Measurements from ENCODE around the gene ATP13A4.

ATP13A4 gene

DNA sequence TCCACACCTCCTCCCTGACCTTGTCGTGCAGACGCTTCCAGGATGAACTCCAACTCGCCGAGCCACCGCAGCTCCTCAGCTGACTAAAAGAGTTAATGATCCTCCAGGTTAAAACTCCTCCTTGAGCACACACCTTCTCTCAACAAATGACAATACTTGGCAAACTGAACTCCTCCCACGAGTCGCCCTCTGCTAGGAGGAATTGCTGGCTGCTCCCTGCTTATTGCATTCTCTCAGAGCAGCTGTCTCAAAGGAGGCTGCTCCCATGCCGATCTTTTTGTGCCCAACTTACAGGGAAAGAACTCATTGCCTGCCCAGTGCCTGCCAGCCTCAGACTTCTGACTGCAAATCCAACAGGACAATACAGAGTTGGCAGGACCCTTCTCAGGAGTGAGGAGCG is at the start of gene ATP13A4:
TSS of gene ATP13A4 (minus strand) at position 85 of the 400 bp plus-strand sequence. CDS start 96 bp downstream, outside the sequence.
- no peak for DNase-seq (ENCODE audit: low read depth)

GRCh38 chr3:193599393-193599792 is 44.7 kb upstream of the ATP13A4 start:
- DNase-seq (ENCODE audit: low read depth): no peak

- no peak for DNase-seq (ENCODE audit: low read depth)
These were observed 43.5 kb upstream of the ATP13A4 start for GRCh38 chr3:193598202-193598601.

GRCh38 chr3:193595939-193596487 is 41.3 kb upstream of the ATP13A4 start:
- no peak for DNase-seq (ENCODE audit: low read depth)

- no peak for DNase-seq (ENCODE audit: low read depth)
These were observed 40.4 kb upstream of the ATP13A4 start for GRCh38 chr3:193594946-193595689.

DNA sequence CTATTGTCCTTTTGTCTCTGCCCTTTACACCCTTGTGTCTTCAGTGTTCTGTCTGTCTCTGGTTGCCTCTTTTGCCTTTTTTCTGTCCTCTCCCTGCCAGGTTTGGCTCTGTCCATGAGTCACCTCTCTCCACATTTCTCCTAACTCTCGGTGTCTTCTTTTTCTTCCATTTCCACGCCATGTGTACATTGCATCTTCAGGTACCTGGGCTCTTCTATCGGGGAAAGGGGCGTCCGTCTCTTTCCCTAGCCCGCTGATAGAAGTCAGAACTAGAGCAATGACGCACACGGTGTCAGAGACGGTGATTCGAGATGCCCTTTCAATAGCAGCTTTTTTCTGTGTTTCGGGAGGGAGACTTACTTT is 39.0 kb upstream of the ATP13A4 start:
- no peak for DNase-seq (ENCODE audit: low read depth)

- DNase-seq (ENCODE audit: low read depth): peak; percentile 99
These were observed 38.4 kb upstream of the ATP13A4 start, which contains the start of gene OPA1 for GRCh38 chr3:193592841-193593667. Gene OPA1 (plus strand): TSS chr3:193593208. CDS start chr3:193593378, 170 bp downstream.

DNA sequence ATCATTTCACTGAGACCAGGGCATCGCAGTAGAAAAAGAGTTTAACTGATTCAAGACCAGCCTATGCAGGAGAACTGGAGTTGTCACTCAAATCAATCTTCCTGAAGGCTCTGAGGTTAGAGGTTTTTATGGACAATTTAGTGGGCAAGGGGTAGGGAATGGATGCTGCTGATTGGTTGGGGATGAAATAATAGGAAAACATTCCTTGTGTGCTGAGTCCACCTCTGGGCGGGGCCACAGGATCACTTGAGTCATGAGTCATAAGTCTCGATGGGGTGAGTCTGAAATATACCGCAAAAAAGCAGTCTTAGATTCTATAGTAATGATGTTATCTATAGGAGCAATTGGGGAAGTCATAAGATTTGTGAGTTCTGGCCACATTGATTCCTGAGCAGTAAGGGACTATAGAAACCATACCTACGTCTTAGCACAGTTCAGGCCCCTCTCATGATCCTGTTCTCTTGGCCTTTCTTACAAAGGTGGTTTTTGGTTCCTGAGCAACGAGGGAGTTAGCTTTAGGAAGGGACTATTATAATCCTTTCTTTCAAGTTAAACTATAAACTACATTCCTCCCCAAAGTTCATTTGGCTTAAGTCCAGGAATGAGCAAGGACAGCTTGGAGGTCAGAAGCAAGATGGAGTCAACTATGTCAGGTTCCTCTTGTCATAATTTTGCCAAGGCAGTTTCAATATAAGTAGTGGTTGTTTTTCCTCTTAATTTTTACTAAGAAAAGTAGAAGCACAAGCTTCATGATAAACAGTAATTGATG is 35.6 kb upstream of the ATP13A4 start:
- peak; percentile 17 for DNase-seq (ENCODE audit: low read depth)

- no peak for DNase-seq (ENCODE audit: low read depth)
These were observed 34.9 kb upstream of the ATP13A4 start for GRCh38 chr3:193589616-193590015.

DNA sequence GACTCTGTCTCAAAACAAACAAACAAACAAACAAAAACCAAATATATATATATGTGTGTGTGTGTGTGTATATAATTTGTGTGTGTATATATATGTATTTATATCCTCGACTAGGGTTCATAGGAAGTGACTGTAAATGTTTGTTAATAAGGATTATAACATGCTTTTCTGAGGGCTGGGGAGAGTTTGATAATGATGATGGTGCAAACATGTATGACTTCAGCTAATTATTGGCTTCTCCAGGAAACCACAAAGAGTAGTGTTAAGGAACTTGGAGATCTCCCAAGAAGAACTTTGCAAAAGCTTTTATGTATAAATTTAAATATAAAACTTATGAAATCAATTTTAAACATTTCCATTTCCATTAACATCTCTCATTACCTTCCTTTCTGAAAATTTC is 34.4 kb upstream of the ATP13A4 start:
- no peak for DNase-seq (ENCODE audit: low read depth)

- no peak for DNase-seq (ENCODE audit: low read depth)
These were observed 31.8 kb upstream of the ATP13A4 start for GRCh38 chr3:193586526-193586925.

DNA sequence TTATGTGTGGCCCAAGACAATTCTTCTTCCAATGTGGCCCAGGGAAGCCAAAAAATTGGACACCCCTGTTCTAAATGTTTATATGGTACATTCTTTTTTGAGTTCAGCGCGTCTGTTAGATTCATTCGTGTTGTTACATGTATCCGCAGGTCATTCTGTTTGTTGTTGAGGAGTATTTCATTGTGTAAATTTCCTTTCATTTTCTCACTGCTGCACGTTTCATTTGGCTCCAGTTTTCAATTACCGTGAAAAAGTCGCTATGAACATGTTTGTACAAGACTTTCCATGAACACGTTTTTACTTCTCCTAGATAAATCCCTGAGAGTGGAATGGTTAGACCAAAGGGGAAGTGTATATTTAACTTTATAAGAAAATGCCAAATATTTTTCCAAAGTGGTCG is 30.8 kb upstream of the ATP13A4 start:
- no peak for DNase-seq (ENCODE audit: low read depth)

GRCh38 chr3:193574488-193575070 is 19.9 kb upstream of the ATP13A4 start:
- no peak for DNase-seq (ENCODE audit: low read depth)

DNA sequence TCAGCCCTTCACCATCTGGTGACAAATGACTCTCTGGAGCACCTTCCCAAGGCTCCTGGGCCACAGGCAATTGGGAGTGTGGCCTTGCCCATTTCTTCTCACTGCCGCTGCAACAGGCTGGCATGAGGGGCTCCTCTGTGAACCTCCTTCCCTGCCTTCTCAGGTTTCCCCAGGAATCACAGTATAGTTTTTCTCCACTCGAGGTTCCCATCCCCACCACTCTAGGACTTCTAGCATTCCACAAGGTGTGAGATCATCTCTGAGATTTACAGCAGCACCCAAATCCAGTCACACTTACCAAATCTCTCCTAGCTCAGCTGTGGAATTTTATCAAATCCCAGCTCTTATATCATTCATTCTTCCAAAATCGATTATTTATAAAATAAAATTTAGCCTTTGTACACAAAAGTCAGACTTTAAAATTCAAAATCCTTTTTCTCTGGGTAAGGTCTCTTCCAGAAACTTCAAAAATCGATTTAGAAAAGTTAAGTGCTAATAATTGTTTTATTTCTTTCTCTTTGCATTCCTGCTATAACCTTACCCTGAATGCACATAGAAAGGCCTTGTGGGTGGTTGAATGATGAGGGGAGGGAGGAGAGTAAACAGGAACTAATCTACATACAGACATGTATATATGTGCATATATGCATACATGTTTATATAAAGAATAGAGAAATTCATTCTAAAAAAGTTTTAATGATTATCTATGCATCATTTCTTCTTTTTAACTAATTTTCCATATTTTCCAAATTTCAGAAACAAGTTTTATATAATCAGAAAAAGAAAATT is 18.9 kb upstream of the ATP13A4 start:
- DNase-seq (ENCODE audit: low read depth): no peak

GRCh38 chr3:193572426-193572908 is 17.8 kb upstream of the ATP13A4 start:
- DNase-seq (ENCODE audit: low read depth): peak; percentile 55

DNA sequence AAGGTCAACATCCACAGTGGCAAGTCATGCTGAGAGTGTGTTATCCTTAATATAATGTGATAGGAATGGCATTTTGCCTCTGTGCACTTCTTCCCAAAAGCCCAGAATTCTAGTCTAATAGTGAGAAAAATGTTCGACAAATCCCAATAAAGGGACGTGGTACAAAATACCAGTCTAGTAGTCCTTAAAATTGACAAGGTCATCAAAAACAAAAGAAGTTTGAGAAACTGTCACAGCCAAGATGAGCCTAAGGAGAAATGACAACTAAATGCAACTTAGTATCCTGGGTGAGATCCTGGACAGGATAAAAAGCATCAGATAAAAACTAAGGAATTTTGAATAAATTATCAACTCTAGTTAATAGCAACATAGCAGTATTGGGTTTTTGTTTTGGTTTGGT is 14.4 kb upstream of the ATP13A4 start:
- DNase-seq (ENCODE audit: low read depth): no peak

- no peak for DNase-seq (ENCODE audit: low read depth)
These were observed 9.3 kb upstream of the ATP13A4 start for GRCh38 chr3:193564012-193564411.

DNA sequence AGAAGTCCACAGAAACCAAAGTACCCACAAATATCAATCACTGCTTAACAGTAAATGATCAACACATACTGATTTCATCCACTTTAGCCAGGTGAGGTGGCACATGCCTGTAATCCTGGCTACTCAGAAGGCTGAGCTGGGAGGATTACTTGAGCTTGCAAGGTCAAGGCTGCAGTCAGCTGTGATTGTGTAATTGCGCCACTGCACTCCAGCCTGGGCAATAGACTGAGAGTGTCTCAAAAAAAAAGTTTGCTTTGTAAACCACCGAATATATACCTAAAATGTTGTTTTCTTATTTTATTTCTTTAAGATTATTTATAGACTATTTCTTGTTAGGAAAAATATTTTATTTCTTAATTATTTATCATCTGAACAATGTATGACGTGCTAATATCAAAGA is 8.7 kb upstream of the ATP13A4 start:
- no peak for DNase-seq (ENCODE audit: low read depth)

GRCh38 chr3:193560870-193561269 is 6.2 kb upstream of the ATP13A4 start:
- DNase-seq (ENCODE audit: low read depth): no peak

GRCh38 chr3:193560091-193560490 is 5.4 kb upstream of the ATP13A4 start:
- no peak for DNase-seq (ENCODE audit: low read depth)

DNA sequence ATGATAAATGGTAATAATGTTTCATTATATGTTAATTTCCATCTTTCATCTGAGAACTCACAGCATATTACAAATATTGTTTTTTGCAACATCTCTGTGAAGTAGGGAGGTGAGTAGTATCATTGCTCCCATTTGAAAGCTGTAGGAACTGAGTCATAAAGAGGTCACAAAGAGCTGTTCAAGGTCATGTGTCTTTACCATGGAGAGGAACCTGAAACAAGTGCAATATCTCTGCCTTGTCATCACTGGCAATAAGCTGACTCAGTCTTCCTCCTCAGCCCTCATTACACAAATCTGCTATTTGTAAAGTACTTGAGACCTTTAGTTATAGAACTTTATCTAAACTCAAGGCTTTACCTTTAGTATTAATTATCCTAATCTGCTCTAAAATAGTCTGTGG is 4.4 kb upstream of the ATP13A4 start:
- DNase-seq (ENCODE audit: low read depth): no peak

All from fibroblast of the conjunctiva (primary cell).